IPS-18a (cell line): ENCODE measurements around the gene KIF5C.

Source experiments
- H3K27ac ChIP-seq: one replicate; pipeline ENCODE4 v1.5.1; 2013; ENCODE audit warnings: low read length
- H3K27me3 ChIP-seq: one replicate; pipeline ENCODE4 v1.6.1; 2013; ENCODE audit warnings: mild to moderate bottlenecking, low read length; ENCODE audit not compliant: control insufficient read depth, insufficient read depth
- H3K36me3 ChIP-seq: one replicate; pipeline ENCODE4 v1.6.1; 2013; ENCODE audit warnings: low read depth, low read length; ENCODE audit not compliant: control insufficient read depth
- H3K4me1 ChIP-seq: one replicate; pipeline ENCODE4 v1.6.1; 2013; ENCODE audit warnings: low read depth, low read length; ENCODE audit not compliant: control insufficient read depth
- H3K4me3 ChIP-seq: one replicate; pipeline ENCODE4 v1.5.1; 2013; ENCODE audit warnings: low read length
- H3K9ac ChIP-seq: one replicate; pipeline ENCODE4 v1.6.1; 2013; ENCODE audit warnings: mild to moderate bottlenecking, low read length, moderate library complexity
- H3K9me3 ChIP-seq: one replicate; pipeline ENCODE4 v1.6.1; 2013; ENCODE audit warnings: low read depth, low read length; ENCODE audit not compliant: control insufficient read depth

Gene KIF5C

DNA sequence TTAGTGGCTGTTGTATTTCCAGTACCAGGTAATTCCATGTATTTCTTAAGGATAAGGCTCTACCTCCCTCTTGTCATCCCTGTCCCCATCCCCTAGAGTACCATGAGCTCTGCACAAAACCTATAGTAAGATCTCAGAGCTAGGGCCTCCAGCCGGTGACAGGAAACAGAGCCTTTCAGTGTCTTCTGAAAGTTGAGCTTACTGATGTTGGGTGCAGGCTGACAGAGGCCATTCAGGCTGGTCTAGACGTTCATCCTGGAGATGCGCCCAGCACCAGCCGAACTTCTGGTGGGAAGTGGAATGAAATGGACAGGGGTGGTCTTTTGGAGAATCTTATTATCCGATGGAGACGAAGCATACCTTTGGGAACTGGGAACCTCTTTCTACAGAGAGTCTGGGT, 146.7 kb downstream of the KIF5C start:
- Histone ChIP-seq H3K4me1 (no peaks in the 10 kb centered on the region), H3K9ac (no peak overlapping the region), H3K9me3 (no peaks in the 10 kb centered on the region), H3K36me3 (peaks cover 10% of the 10 kb centered on the region), H3K4me3 (no peak overlapping the region), H3K27ac (no peak overlapping the region), H3K27me3 (no peaks in the 10 kb centered on the region)

DNA sequence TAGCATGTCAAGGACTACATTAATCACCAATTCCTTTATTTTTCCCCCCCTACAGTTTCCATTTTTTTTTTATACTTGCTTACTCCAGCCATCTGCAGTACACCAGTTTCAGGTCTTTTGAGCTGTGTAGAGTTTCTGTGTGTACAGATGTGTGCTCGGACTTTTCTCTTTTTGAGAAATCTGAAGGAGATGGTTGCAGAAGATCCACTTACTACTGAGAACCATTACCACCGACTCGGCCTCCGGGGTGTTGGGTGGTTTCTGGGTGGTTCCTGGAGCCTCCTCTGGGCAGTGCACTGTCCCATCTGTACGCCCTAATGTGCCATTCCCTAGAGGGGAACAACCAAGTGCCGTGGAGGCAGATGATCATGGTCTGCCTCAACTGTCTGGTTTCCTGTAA, 148.1 kb downstream of the KIF5C start:
- Histone ChIP-seq H3K36me3 (peaks cover 10% of the 10 kb centered on the region), H3K4me1 (peaks cover 13% of the 10 kb centered on the region), H3K27ac (no peak overlapping the region), H3K4me3 (no peak overlapping the region), H3K27me3 (no peaks in the 10 kb centered on the region), H3K9ac (no peak overlapping the region), H3K9me3 (no peaks in the 10 kb centered on the region)

DNA sequence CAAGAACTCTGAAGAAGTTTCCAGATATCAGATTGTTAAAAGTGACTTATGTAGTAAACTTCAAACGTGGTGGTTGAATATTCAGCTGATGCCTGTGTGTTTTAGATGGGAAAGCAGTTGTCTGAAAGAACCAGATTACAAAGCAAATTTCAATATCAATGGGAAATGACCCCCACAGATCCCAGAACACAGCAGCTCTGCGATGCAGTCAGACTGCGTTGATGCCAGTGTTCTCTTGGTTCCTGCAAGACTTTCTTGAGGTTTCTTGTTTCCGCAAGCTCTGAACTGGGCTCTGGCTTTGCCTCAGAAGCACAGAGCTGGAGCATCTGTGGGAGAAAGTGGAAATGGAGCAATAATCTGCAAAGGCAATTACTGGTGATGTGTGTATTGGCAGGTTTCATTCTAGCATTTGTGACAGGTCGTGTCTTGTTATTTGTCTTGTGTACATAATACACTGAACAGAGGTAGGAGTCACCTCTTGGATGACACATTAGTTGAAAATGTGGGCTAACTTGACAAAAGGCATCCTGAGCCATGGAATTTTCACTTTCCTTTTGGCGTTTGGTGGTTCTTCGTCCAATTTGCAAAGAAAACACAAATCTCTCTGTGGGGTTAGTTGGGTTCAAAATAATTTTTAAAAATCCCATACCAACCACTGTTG, 152.7 kb downstream of the KIF5C start:
- Histone ChIP-seq H3K9ac (no peak overlapping the region), H3K9me3 (no peaks in the 10 kb centered on the region), H3K4me3 (no peak overlapping the region), H3K27ac (no peak overlapping the region), H3K36me3 (peaks cover 10% of the 10 kb centered on the region), H3K4me1 (peaks cover 15% of the 10 kb centered on the region), H3K27me3 (no peaks in the 10 kb centered on the region)

DNA sequence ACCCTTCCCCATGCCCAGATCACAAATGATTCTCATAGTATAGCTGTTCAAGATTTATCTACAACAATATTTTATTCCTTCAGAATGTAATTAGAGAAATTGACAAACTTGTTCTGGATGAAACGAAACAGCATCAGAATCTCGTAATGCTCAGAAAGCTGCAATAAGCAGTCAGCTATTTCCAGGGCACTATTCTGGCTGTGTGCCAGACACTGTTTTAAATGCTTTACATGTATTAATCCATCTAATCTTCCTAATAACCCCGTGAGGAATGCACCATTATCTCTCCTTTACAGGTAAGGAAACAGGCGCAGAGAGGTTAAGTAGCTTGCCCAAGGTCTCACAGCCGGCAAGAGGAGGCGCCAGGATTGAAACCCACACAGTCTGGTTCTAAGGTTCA, 153.3 kb downstream of the KIF5C start:
- Histone ChIP-seq H3K36me3 (peaks cover 9% of the 10 kb centered on the region), H3K27ac (no peak overlapping the region), H3K9ac (no peak overlapping the region), H3K27me3 (no peaks in the 10 kb centered on the region), H3K9me3 (no peaks in the 10 kb centered on the region), H3K4me3 (no peak overlapping the region), H3K4me1 (peaks cover 15% of the 10 kb centered on the region)

DNA sequence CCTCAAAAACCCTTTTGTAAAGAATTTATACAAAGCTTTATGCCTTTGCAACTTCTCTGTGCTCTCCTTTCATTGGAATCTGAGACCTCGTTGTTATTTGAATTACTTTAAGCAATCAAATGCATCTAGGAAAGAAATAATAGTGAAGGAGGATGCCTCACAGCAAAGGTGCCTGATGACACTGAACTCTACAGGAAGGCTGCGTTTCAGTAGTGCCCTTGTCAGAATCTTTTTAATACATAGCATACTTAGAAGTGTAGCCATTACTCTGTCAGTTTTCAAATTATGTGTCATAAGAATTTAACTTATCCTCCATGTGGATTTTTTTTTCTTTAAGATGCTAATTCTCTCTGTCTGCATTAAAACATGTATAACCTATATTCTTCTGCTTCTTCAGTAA, 153.9 kb downstream of the KIF5C start:
- no peak overlapping the region for H3K4me3 ChIP-seq
- no peak overlapping the region for H3K27ac ChIP-seq
- H3K36me3 ChIP-seq, result peaks cover 4% of the 10 kb centered on the region
- peaks cover 15% of the 10 kb centered on the region for H3K4me1 ChIP-seq
- H3K9ac ChIP-seq, result no peak overlapping the region
- H3K9me3 ChIP-seq, result no peaks in the 10 kb centered on the region
- H3K27me3 ChIP-seq, result no peaks in the 10 kb centered on the region

DNA sequence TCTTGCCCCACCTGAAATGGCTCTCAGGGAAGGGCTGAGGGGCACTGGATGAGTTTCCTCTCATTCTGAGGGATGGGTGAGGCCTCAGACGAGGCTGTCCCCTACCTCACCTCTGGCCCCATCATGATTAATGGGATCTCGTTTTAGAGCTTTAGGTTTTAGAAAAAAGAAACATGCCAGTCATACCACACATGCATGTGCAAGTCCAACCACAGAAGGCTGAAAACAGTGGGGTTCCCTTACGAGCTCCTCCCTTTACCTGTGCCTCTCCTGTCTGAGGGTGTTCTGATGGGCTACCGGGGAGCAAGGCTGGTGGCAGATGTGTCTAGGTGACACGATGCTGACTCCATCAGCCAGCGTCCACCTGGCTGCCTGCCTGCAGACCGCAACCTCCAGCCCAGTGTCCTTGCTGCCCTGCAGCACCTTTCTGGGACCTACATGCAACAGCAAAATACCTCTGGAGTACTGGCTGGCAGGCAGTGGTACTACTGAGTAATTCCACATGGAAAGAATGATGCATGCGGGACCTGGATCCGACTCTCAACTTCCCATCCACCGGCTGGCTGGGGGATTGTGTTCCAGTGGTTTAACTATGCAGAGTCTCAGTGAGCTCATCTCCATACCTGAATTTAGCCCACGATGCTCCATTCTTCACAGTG, 154.4 kb downstream of the KIF5C start:
- no peak overlapping the region for H3K4me3 ChIP-seq
- no peak overlapping the region for H3K27ac ChIP-seq
- no peak overlapping the region for H3K9ac ChIP-seq
- H3K36me3 ChIP-seq, result no peaks in the 10 kb centered on the region
- H3K9me3 ChIP-seq, result no peaks in the 10 kb centered on the region
- H3K4me1 ChIP-seq, result peaks cover 15% of the 10 kb centered on the region
- no peaks in the 10 kb centered on the region for H3K27me3 ChIP-seq

DNA sequence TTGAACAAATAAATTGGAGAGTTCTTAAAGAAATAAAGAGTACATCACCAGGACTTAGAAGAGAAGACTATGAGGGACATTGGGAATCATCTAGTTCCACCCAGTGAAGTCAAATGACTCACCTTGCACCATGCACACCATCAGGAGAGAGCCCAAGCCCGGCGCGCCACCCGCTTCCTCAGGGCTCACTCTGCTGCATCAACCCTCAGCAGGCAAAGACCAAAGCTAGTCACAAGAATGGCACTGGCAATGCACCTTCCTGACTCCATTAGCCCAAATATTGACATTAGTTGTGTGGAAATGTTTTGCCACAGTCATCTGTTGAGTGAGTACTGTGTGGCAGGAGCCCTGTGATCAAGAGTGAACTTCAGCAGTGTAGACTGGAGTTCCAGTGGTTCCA, 156.4 kb downstream of the KIF5C start:
- no peak overlapping the region for H3K27ac ChIP-seq

DNA sequence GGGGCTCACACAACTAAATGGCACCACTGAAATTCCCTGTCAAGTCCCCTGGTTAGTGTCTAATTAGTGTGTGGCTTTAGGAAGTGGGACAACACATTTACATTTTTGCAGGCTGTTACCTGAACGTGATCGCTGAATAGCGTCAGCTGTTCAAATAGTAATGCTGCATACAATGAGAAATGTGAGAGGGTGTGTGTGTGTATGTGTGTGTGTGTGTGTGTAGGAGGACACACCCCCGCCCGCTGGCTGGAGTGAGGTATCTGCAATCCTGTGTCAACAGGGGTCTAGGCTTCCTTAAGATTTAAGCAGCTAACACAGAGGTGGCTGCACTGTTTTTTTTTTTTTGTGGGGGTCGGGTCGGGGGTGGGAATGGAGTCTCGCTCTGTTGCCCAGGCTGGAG, 158.7 kb downstream of the KIF5C start:
- H3K36me3 ChIP-seq, result no peaks in the 10 kb centered on the region
- no peak overlapping the region for H3K27ac ChIP-seq
- H3K9me3 ChIP-seq, result no peaks in the 10 kb centered on the region
- H3K4me1 ChIP-seq, result no peaks in the 10 kb centered on the region
- H3K4me3 ChIP-seq, result no peak overlapping the region
- peaks cover 14% of the 10 kb centered on the region for H3K27me3 ChIP-seq
- no peak overlapping the region for H3K9ac ChIP-seq

More for the DNA sequence above, 156.4 kb downstream of the KIF5C start:
- H3K4me3 ChIP-seq, result no peak overlapping the region
- H3K9me3 ChIP-seq, result no peaks in the 10 kb centered on the region
- no peaks in the 10 kb centered on the region for H3K27me3 ChIP-seq
- H3K9ac ChIP-seq, result no peak overlapping the region
- H3K4me1 ChIP-seq, result peaks cover 15% of the 10 kb centered on the region
- H3K36me3 ChIP-seq, result no peaks in the 10 kb centered on the region

DNA sequence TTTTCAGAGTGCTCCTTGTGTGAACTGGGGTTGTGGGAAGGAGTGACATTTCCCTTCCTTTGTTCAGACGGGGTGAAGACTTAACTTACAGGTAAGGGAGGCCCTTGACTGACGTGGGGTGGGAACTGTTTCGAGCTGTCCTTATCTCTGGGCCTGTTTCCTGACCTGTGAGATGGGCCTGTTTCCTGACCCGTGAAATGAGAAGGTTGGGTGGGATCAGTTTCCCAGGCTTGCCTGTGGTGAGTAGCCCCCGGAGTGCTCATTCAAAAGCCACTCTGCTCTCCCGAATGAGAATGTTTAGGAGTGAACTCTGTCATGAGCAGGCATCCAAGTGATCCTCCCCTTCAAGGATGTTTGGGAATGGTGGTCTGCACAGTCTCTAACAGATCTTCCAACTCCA, 159.4 kb downstream of the KIF5C start:
- Histone ChIP-seq H3K9me3 (no peaks in the 10 kb centered on the region), H3K9ac (no peak overlapping the region), H3K27ac (no peak overlapping the region), H3K27me3 (peaks cover 20% of the 10 kb centered on the region), H3K4me1 (no peaks in the 10 kb centered on the region), H3K36me3 (no peaks in the 10 kb centered on the region), H3K4me3 (no peak overlapping the region)

DNA sequence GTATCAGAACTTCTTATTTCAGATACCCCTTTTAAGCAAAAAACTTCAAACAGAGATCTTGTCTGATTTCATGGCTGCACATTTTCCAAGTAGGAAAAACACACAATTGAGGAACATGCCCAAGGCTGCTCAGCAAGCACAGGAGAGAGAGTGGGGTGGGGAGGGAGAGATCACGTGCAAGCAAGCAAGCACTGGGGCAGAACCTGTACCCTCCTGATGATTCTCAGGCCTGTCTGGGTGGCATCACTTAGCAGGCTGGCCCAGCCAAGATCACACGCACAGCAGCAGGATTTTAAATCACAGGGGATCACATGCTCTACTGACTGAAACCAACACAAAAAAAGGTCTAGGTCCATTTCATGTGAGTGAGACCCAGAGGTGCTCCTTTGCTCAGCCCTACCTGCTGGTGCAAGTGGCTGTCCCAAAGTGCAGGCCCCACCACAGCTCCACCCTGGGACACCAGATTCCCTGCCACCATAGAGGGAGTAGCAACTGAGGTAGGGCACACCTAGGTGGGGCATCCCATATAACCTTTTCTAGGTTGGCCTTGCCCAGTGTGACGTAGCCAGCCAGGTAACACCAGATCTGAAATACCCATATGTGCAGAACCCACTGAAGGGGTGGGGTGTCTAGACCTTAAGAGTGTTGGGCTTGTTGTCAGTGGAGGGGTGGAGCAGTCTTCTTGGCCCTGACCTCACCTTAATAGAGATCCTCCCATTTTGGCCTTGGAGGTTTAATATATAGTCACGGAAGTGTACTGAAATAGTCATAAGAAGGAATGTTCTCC, 161.7 kb downstream of the KIF5C start:
- no peak overlapping the region for H3K9ac ChIP-seq
- H3K9me3 ChIP-seq, result no peaks in the 10 kb centered on the region
- H3K27me3 ChIP-seq, result peaks cover 26% of the 10 kb centered on the region

DNA sequence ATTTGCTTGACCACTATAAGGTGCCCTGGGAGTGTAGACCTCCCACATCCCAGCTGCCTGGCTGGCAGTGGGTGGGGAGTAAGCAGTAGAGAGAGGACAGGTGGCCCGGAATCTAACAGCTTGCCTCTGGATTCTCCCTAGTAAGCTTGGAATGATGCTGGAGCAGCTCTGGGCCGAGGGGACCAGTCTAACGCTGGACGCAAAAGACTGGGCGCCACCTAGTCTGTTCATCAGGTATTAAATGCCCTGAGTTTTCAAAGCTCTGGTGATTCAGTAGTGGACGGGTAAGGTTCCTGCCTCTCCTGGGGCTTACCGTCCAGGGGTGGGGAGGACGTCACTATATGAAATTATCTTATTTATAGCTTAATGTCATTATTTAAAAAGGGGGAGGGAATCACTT, 162.8 kb downstream of the KIF5C start:
- Histone ChIP-seq H3K27me3 (peaks cover 26% of the 10 kb centered on the region), H3K4me1 (no peaks in the 10 kb centered on the region), H3K9me3 (no peaks in the 10 kb centered on the region), H3K4me3 (peak overlapping the region; percentile 41), H3K9ac (no peak overlapping the region), H3K27ac (no peak overlapping the region), H3K36me3 (no peaks in the 10 kb centered on the region)

More for the DNA sequence above, 161.7 kb downstream of the KIF5C start:
- Histone ChIP-seq H3K4me3 (no peak overlapping the region), H3K36me3 (no peaks in the 10 kb centered on the region), H3K27ac (no peak overlapping the region), H3K4me1 (no peaks in the 10 kb centered on the region)
